Measurements from ENCODE around the gene FAM13A. TPM values are rescaled to one million over a fixed set of nuclear protein-coding genes. Genes with fewer than 3 reads are reported as not detected.

Gene FAM13A
- total and polyA plus RNA-seq, 2 of the 4 experiments (the other 2 are of a cell fraction) = 13.1 to 22.0 TPM

DNA sequence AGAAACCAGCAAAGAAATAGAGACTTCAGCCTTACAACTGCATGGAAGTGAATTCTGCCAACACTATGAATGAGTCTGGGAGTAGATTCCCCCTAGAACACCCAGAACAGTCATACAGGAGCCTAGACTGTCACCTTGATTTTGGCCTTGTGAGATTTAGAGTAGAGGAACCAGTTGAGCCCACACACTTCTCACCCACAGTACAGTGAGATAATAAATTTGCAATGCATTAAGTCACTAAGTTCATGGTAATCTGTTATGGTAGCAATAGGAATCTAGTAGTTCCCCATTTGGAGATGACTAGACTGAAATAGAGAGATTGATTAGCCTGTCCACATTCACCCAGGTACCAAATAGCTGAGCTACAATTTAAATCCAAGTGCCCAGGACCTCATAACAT is 59.0 kb downstream of the FAM13A start:
- no peaks in the 10 kb centered on the region for H3K4me1 ChIP-seq (ENCODE audit: control insufficient read depth, insufficient read depth, low read length)
- no peak for DNase-seq
- no peaks in the 10 kb centered on the region for H3K27me3 ChIP-seq (ENCODE audit: control insufficient read depth, insufficient read depth, low read length)
- no peak overlapping the region for H2BK120ac ChIP-seq (ENCODE audit: low read depth, low read length)
- H4K5ac ChIP-seq (ENCODE audit: low read depth, low read length) = no peak overlapping the region
- H3K14ac ChIP-seq (replicated peaks; ENCODE audit: low read depth, low read length) = no peak overlapping the region
- ChIA-PET CTCF (no interaction called here), POLR2A (ENCODE audit: unreplicated experiment) (no interaction called here)
- H3K9me3 ChIP-seq (ENCODE audit: control insufficient read depth, insufficient read depth, low read length) = no peaks in the 10 kb centered on the region
- H2AK5ac ChIP-seq (ENCODE audit: low read depth, low read length) = no peak overlapping the region
- H3K4me3 ChIP-seq (ENCODE audit: insufficient read depth, low read depth, low read length) = no peak overlapping the region
- H4K8ac ChIP-seq (ENCODE audit: low read depth in 2 of 2, low read length in 2 of 2) = no peak overlapping the region
- no peak overlapping the region for H2AK9ac ChIP-seq (replicated peaks; ENCODE audit: low read depth, low read length, poor library complexity)
- in situ Hi-C loops (cut with MboI; ENCODE audit: low sequenced_read_pairs) = no loop called here
- H2AFZ ChIP-seq (replicated peaks; ENCODE audit: low read length, poor library complexity) = no peak overlapping the region
- TF ChIP-seq CHD1 (IDR thresholded peaks at IDR 0.05; ENCODE audit: low read depth, low read length) (no peak), RCOR1 (IDR thresholded peaks at IDR 0.05; ENCODE audit: insufficient replicate concordance, low read length) (no peak), SMC3 (IDR thresholded peaks at IDR 0.05; ENCODE audit: low read depth, low read length) (no peak), CEBPB (IDR thresholded peaks at IDR 0.05; ENCODE audit: low read depth, low read length) (no peak), MAFK (IDR thresholded peaks at IDR 0.05; ENCODE audit: low read depth, low read length) (no peak), BHLHE40 (IDR thresholded peaks at IDR 0.05; ENCODE audit: low read depth, low read length) (no peak)
- TF ChIP-seq, protein P1, sequence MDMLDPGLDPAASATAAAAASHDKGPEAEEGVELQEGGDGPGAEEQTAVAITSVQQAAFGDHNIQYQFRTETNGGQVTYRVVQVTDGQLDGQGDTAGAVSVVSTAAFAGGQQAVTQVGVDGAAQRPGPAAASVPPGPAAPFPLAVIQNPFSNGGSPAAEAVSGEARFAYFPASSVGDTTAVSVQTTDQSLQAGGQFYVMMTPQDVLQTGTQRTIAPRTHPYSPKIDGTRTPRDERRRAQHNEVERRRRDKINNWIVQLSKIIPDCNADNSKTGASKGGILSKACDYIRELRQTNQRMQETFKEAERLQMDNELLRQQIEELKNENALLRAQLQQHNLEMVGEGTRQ (IDR thresholded peaks at IDR 0.05; ENCODE audit: low read depth, low read length) = no peak
- TF ChIP-seq, protein P2, sequence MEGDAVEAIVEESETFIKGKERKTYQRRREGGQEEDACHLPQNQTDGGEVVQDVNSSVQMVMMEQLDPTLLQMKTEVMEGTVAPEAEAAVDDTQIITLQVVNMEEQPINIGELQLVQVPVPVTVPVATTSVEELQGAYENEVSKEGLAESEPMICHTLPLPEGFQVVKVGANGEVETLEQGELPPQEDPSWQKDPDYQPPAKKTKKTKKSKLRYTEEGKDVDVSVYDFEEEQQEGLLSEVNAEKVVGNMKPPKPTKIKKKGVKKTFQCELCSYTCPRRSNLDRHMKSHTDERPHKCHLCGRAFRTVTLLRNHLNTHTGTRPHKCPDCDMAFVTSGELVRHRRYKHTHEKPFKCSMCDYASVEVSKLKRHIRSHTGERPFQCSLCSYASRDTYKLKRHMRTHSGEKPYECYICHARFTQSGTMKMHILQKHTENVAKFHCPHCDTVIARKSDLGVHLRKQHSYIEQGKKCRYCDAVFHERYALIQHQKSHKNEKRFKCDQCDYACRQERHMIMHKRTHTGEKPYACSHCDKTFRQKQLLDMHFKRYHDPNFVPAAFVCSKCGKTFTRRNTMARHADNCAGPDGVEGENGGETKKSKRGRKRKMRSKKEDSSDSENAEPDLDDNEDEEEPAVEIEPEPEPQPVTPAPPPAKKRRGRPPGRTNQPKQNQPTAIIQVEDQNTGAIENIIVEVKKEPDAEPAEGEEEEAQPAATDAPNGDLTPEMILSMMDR (conservative IDR thresholded peaks at IDR 0.05; ENCODE audit: low read depth, low read length) = no peak
- H3K4me2 ChIP-seq (ENCODE audit: low read depth, low read length) = no peak overlapping the region
- no peak overlapping the region for H3K9ac ChIP-seq (ENCODE audit: low read depth, low read length)
- no peak overlapping the region for H2BK20ac ChIP-seq (ENCODE audit: low read depth, low read length)
- no peak for ATAC-seq (ENCODE audit: low read depth)
- H4K20me1 ChIP-seq (ENCODE audit: insufficient read depth, low read length) = no peaks in the 10 kb centered on the region
- no peaks in the 10 kb centered on the region for H3K79me1 ChIP-seq (ENCODE audit: low read depth in 1 of 2, low read length in 2 of 2)
- no peak overlapping the region for H2BK15ac ChIP-seq (ENCODE audit: low read depth, low read length)
- intact Hi-C loops (cut with micrococcal nuclease) = no loop called here
- H3K36me3 ChIP-seq (ENCODE audit: control insufficient read depth, insufficient read depth, low read length) = peaks cover 3% of the 10 kb centered on the region; the same call in 1 of the 2 replicates
- H4K91ac ChIP-seq (ENCODE audit: insufficient read depth, low read depth, low read length) = no peak overlapping the region
- H3K4ac ChIP-seq (ENCODE audit: low read depth, low read length) = no peak overlapping the region
- dilution Hi-C loops (cut with HindIII; ENCODE audit: low sequenced_read_pairs, unreplicated experiment) = no loop called here
- no peak overlapping the region for H3K18ac ChIP-seq (ENCODE audit: low read depth, low read length)
- H3K56ac ChIP-seq (ENCODE audit: extremely low read depth, insufficient read depth, low read length) = no peak overlapping the region
- no peaks in the 10 kb centered on the region for H3K9me1 ChIP-seq (ENCODE audit: insufficient read depth, low read length)
- no peak overlapping the region for H3K27ac ChIP-seq (ENCODE audit: insufficient read depth, low read length)
- no peak overlapping the region for H2BK5ac ChIP-seq (ENCODE audit: low read depth, low read length, poor library complexity, severe bottlenecking)
- BruUV-seq (replicated peaks) = no TSS peak
- no peak overlapping the region for H3K23ac ChIP-seq (ENCODE audit: low read depth, low read length)

All from IMR-90 (cell line).